Heart left ventricle (tissue), 16 donors: ENCODE results near the gene C1orf159. TPM values are rescaled to one million over a fixed set of nuclear protein-coding genes. Genes with fewer than 3 reads are reported as not detected.

Experiments
- ATAC-seq, 4 donors: fragments of 200-7000 bp; cut with Tn5 transposase; one replicate each; pipeline ENCODE4 v1.9.1; 2020 to 2022; ENCODE audit warnings: moderate library complexity in 4 of 4, mild to moderate bottlenecking in 3 of 4, moderate number of reproducible peaks in 1 of 4
- DNase-seq, 5 donors: peaks; one replicate each; pipeline ENCODE4 v3.0.0-alpha.2; 2020
- H3K27ac ChIP-seq, 12 donors: fragments of 200-600 bp; sonication (generic) in 4 of 12; one replicate each; pipeline versions ENCODE4 v1.5.0 to v1.8.0; 2016 to 2022; ENCODE audit warnings: mild to moderate bottlenecking in 2 of 12
- H3K27me3 ChIP-seq, 9 donors: fragments of 200-600 bp; sonication (generic) in 2 of 9; one replicate each; pipeline versions ENCODE4 v1.5.1 to v1.8.0; 2016 to 2022; ENCODE audit warnings: mild to moderate bottlenecking in 3 of 9
- H3K36me3 ChIP-seq, 9 donors: fragments of 200-600 bp; sonication (generic) in 2 of 9; one replicate each; pipeline versions ENCODE4 v1.5.0 to v1.8.0; 2018 to 2022; ENCODE audit warnings: mild to moderate bottlenecking in 2 of 9
- H3K4me1 ChIP-seq, 12 donors: fragments of 200-600 bp; sonication (generic) in 4 of 12; one replicate each; pipeline versions ENCODE4 v1.5.0 to v1.8.0; 2016 to 2022; ENCODE audit warnings: mild to moderate bottlenecking in 3 of 12
- H3K4me3 ChIP-seq, 12 donors: fragments of 200-600 bp; sonication (generic) in 4 of 12; one replicate each; pipeline versions ENCODE4 v1.5.0 to v1.8.0; 2017 to 2022; ENCODE audit warnings: mild to moderate bottlenecking in 9 of 12, moderate library complexity in 4 of 12
- H3K9me3 ChIP-seq, 12 donors: fragments of 200-600 bp; sonication (generic) in 4 of 12; one replicate each; pipeline versions ENCODE4 v1.5.0 to v1.8.0; 2016 to 2022; ENCODE audit warnings: mild to moderate bottlenecking in 1 of 12
- POLR2A ChIP-seq, 2 donors: fragments of 450-650 bp; IDR thresholded peaks; one replicate each; pipeline ENCODE4 v1.6.1; 2017; ENCODE audit warnings: antibody characterized with exemption in 2 of 2, mild to moderate bottlenecking in 2 of 2, moderate library complexity in 2 of 2
- WGBS, 4 donors: extraction: QIAGEN DNeasy Blood & Tissue Kit in 2 of 4; methylation state at CpG; one replicate each; pipeline versions ENCODE4 v1.1.5 to v1.1.7; 2013 to 2018; 5-methylcytosine and 5-hydroxymethylcytosine counted together
- intact Hi-C, 10 donors: fragments of 100-400 bp; cut with DNase I; formaldehyde crosslinking; loops; one replicate each; pipeline versions ENCODE4 v1.11.1 to v1.14.2; 2022
- polyA plus RNA-seq, 2 donors: library from polyadenylated mRNA; stranded (reverse); fragments of 200-250 nt; gene quantifications; one replicate each; pipeline ENCODE4 v1.2.3, GENCODE V29; 2013
- total RNA-seq, 9 donors: library from RNA; depleted of rRNA in 2 of 9; stranded (reverse); fragments of >200 nt in 2 of 9; fragmentation: NEBNext Ultra II Directional in 3 of 9; extraction: Animal tissue kit (Norgen Biotek cat#: 25700) in 3 of 9; gene quantifications; one replicate each; pipeline versions ENCODE4 v1.1.0 to v1.2.4, GENCODE V29; 2016 to 2023
- TF ChIP-seq, protein P1 (sequence below), 12 donors: fragments of 200-600 bp; sonication (generic) in 4 of 12; IDR thresholded peaks; one replicate each; pipeline versions ENCODE4 v1.5.0 to v1.8.0; 2018 to 2022; ENCODE audit warnings: antibody characterized with exemption in 12 of 12, mild to moderate bottlenecking in 5 of 12
- donor health status: ischemic (EF 13 %, LVEDD 7.1; RV severe dilation, severe dysfunction).
- donor health status: healthy with polysubstance abuse.
- donor health status: DM: no; HTN: yes; CAD: no.
- donor health status: DM: no; HTN: no; CAD: no.
- donor health status: ischemic (EF 25% LVEDD 6.9; RV normal size, moderate dysfunction).
- donor health status: ischemic (EF 25% LVEDD 5.7; RV mildly dilated, moderate dysfunction).
- donor health status: healthy.
- donor health status: DM: yes; HTN: yes; CAD: no.
- donor health status: ischemic (EF 35%, LVEDD 5.7; RV mildly dilated, moderate dysfunction).
- donor health status: nonischemic (EF 11% LVEDD 7.7; RV severe dilation, severe dysfunction).
- donor health status: DM: yes; HTN: yes; CAD: no.
- donor health status: PGD.
- donor health status: ischemic (EF 29% LVEDD 5.4; RV normal size, mild dysfunction).
- donor health status: nonischemic (EF 23%, LVEDD 6.1; RV moderate dilation, normal function).

Gene C1orf159
- total and polyA plus RNA-seq, 11 donors = 3.7 to 7.2 (median 4.4) TPM

DNA sequence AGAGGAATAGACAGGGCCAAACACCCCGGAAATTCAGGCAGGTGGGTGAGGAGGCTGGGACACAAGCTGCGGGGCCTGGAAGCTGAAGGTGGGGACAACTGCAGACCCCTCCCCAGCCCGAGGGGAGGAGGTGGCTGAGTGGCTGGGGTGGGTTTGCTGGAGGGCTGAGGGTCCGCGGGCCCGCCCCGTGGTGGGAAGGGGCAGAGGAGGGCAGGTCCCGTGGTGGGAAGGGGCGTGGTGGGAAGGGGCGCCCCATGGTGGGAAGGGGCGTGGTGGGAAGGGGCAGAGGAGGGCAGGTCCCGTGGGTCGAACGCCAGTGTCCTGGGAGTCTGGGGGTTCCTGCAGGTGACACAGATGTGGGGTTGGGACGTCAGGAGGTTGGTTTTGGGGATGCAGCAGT lies 33.5 kb upstream of the C1orf159 start:
- no peaks in the 10 kb centered on the region for H3K27me3 ChIP-seq
- ATAC-seq = no peak
- TF ChIP-seq POLR2A (IDR thresholded peaks at IDR 0.05) = no peak
- TF ChIP-seq, protein P1, sequence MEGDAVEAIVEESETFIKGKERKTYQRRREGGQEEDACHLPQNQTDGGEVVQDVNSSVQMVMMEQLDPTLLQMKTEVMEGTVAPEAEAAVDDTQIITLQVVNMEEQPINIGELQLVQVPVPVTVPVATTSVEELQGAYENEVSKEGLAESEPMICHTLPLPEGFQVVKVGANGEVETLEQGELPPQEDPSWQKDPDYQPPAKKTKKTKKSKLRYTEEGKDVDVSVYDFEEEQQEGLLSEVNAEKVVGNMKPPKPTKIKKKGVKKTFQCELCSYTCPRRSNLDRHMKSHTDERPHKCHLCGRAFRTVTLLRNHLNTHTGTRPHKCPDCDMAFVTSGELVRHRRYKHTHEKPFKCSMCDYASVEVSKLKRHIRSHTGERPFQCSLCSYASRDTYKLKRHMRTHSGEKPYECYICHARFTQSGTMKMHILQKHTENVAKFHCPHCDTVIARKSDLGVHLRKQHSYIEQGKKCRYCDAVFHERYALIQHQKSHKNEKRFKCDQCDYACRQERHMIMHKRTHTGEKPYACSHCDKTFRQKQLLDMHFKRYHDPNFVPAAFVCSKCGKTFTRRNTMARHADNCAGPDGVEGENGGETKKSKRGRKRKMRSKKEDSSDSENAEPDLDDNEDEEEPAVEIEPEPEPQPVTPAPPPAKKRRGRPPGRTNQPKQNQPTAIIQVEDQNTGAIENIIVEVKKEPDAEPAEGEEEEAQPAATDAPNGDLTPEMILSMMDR (IDR thresholded peaks at IDR 0.05) = no peak
- DNase-seq = no peak
- no peaks in the 10 kb centered on the region for H3K36me3 ChIP-seq
- WGBS, 4 donors = 80 to 86% (median 83%) methylated on average over 15 of the region's 15 CpGs
- intact Hi-C loops = no loop called here
- no peak overlapping the region for H3K4me3 ChIP-seq
- H3K4me1 ChIP-seq = peaks cover 0 to 2% (median 0%) of the 10 kb centered on the region in 12 donors
- no peak overlapping the region for H3K27ac ChIP-seq
- H3K9me3 ChIP-seq = no peaks in the 10 kb centered on the region

GRCh38 chr1:1148569-1148968 lies 32.7 kb upstream of the C1orf159 start:
- Histone ChIP-seq H3K4me1 (peaks cover 0 to 6% (median 0%) of the 10 kb centered on the region in 12 donors), H3K4me3 (no peak overlapping the region), H3K36me3 (no peaks in the 10 kb centered on the region), H3K27me3 (no peaks in the 10 kb centered on the region), H3K27ac (no peak overlapping the region), H3K9me3 (no peaks in the 10 kb centered on the region)
- TF ChIP-seq, protein P1 (IDR thresholded peaks at IDR 0.05) = no peak
- no peak for TF ChIP-seq POLR2A (IDR thresholded peaks at IDR 0.05)
- ATAC-seq = no peak
- intact Hi-C loops = no loop called here
- 77 to 82% (median 79%) methylated on average over 24 of the region's 24 CpGs for WGBS, 4 donors
- no peak for DNase-seq

DNA sequence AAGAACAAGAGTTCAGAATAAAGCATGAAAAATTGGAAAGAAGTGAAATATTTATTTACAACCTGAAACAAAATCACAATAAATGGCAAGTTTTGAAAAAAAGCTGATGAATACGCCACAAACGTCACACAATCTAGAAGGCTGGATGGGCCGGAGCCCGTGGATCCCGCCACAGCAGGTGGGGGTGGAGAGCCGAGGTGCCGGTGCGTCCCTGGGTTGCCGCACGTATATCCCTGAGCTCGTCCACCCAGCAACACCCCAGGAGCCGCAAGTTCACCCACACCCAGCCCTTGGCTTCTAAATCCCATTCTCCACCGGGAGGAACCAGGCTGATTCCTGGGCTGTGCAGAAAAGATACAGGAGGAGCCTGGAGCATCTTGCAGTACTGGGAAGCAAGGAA lies 32.2 kb upstream of the C1orf159 start:
- Histone ChIP-seq H3K4me3 (no peak overlapping the region), H3K9me3 (no peaks in the 10 kb centered on the region), H3K27me3 (no peaks in the 10 kb centered on the region), H3K36me3 (no peaks in the 10 kb centered on the region), H3K27ac (no peak overlapping the region), H3K4me1 (peaks cover 0 to 6% (median 0%) of the 10 kb centered on the region in 12 donors)
- intact Hi-C loops = no loop called here
- DNase-seq (no peak), ATAC-seq (no peak)
- no peak for TF ChIP-seq POLR2A (IDR thresholded peaks at IDR 0.05)
- TF ChIP-seq, protein P1 (IDR thresholded peaks at IDR 0.05) = no peak
- WGBS, 4 donors = 84 to 89% (median 86%) methylated on average over 13 of the region's 13 CpGs

- no peak overlapping the region for H3K4me3 ChIP-seq
- intact Hi-C loops = no loop called here
These were observed 30.7 kb upstream of the C1orf159 start for GRCh38 chr1:1146596-1146995.

More at GRCh38 chr1:1146596-1146995, 30.7 kb upstream of the C1orf159 start:
- no peak for DNase-seq
- ATAC-seq = no peak
- Histone ChIP-seq H3K9me3 (no peaks in the 10 kb centered on the region), H3K4me1 (peaks cover 0 to 6% (median 0%) of the 10 kb centered on the region in 12 donors), H3K36me3 (no peaks in the 10 kb centered on the region), H3K27me3 (peaks cover 0 to 14% (median 7%) of the 10 kb centered on the region in 9 donors), H3K27ac (no peak overlapping the region)
- TF ChIP-seq, protein P1 (IDR thresholded peaks at IDR 0.05) = no peak
- TF ChIP-seq POLR2A (IDR thresholded peaks at IDR 0.05) = no peak
- 88 to 93% (median 92%) methylated on average over 14 to 15 of the region's 15 CpGs for WGBS, 4 donors
